ENCODE measurements around the gene PPFIA1.
A peak's percentile ranks its signal among the peaks of the same experiment; 100 is the strongest.
"Not testable (repeated sequence)": the region's sequence is repeated elsewhere in the genome, so short reads cannot be mapped to it uniquely, and the experiment has no call there.

The PPFIA1 gene

GRCh38 chr11:70387564-70387963 lies 117.1 kb downstream of the PPFIA1 start:
- TF ChIP-seq, protein P1, sequence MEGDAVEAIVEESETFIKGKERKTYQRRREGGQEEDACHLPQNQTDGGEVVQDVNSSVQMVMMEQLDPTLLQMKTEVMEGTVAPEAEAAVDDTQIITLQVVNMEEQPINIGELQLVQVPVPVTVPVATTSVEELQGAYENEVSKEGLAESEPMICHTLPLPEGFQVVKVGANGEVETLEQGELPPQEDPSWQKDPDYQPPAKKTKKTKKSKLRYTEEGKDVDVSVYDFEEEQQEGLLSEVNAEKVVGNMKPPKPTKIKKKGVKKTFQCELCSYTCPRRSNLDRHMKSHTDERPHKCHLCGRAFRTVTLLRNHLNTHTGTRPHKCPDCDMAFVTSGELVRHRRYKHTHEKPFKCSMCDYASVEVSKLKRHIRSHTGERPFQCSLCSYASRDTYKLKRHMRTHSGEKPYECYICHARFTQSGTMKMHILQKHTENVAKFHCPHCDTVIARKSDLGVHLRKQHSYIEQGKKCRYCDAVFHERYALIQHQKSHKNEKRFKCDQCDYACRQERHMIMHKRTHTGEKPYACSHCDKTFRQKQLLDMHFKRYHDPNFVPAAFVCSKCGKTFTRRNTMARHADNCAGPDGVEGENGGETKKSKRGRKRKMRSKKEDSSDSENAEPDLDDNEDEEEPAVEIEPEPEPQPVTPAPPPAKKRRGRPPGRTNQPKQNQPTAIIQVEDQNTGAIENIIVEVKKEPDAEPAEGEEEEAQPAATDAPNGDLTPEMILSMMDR (IDR thresholded peaks at IDR 0.05; ENCODE audit: insufficient read depth, missing control alignments): no peak
- FAIRE-seq: no peak
- DNase-seq (ENCODE audit: insufficient read length, low spot score): no peak

- no peak for FAIRE-seq
- TF ChIP-seq, protein P1 (IDR thresholded peaks at IDR 0.05; ENCODE audit: insufficient read depth, missing control alignments): no peak
- no peak for DNase-seq (ENCODE audit: insufficient read length, low spot score)
Measured at GRCh38 chr11:70389201-70389600, 118.7 kb downstream of the PPFIA1 start.

DNA sequence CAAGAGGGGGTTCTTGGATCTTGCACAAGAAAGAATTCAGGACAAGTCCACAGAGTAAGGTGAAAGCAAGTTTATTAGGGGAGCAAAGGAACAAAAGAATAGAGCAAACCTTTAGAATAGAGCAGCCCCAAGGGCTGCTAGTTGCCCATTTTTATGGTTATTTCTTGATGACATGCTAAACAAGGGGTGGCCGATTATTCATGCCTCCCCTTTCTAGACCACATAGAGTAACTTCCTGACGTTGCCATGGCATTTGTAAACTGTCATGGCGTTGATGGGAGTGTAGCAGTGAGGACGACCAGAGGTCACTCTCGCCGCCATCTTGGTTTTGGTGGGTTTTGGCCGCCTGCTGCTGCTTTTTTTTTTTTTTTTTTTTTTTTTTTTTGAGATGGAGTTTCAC lies 120.4 kb downstream of the PPFIA1 start:
- not testable (repeated sequence) for DNase-seq (ENCODE audit: insufficient read length, low spot score); FAIRE-seq

GRCh38 chr11:70394211-70394950 lies 123.9 kb downstream of the PPFIA1 start:
- DNase-seq (ENCODE audit: insufficient read length, low spot score) (no peak), FAIRE-seq (no peak)
- TF ChIP-seq, protein P1 (IDR thresholded peaks at IDR 0.05; ENCODE audit: insufficient read depth, missing control alignments): no peak

DNA sequence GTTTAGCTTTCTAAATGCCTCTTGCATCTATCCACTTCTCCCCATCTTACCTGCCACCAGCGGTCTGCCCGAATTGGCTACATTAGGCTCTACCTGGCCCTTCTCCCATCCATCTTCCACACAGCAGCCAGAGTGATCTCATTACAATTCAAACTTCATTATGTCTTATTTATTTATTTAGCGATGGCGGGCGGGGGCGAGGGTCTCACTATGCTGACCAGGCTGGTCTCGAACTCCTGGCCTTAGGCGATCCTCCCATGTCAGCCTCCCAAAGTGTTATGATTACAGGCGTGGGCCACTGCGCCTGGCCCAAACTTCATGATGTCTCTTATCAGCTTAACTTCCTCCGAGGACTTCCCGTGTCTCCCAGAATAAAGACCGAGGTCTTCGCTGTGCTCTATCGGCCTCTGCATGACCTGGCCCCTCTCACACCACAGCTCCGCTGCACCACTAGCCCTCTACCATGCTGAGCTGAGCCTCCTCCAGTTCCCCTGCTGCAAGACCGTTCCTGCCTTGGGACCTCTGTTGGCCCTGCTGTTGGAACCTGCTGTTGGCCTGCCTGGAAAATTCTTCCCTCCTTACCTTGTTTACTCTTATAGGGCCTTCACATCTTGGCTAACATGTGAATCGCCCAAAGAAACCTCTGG lies 127.0 kb downstream of the PPFIA1 start:
- no peak for DNase-seq (ENCODE audit: insufficient read length, low spot score)
- TF ChIP-seq, protein P1 (IDR thresholded peaks at IDR 0.05; ENCODE audit: insufficient read depth, missing control alignments): no peak
- FAIRE-seq: no peak

GRCh38 chr11:70397983-70398833 lies 127.7 kb downstream of the PPFIA1 start, which contains the start of gene CTTN:
TSS of gene CTTN (plus strand) at chr11:70398529. CDS start at chr11:70407298, 8,769 bp downstream.
- peak; percentile 90 for DNase-seq (ENCODE audit: insufficient read length, low spot score)
- no peak for FAIRE-seq

More at GRCh38 chr11:70397983-70398833, 127.7 kb downstream of the PPFIA1 start, which contains the start of gene CTTN:
- TF ChIP-seq, protein P1 (IDR thresholded peaks at IDR 0.05; ENCODE audit: insufficient read depth, missing control alignments): no peak
